Astrocyte of the spinal cord (primary cell): ENCODE results near the gene YY1.

Source experiments
- DNase-seq: peaks from one replicate; pipeline ENCODE4 v3.0.0; 2011; ENCODE audit warnings: low read depth, low spot score
- H3K4me3 ChIP-seq: 2 replicates; pipeline ENCODE4 v1.5.1; 2011; ENCODE audit warnings: low read depth, mild to moderate bottlenecking, low read length, moderate library complexity
- CTCF ChIP-seq: IDR thresholded peaks from 2 replicates; pipeline ENCODE4 v1.5.1; 2012; ENCODE audit warnings: low read depth, mild to moderate bottlenecking, low read length, inconsistent platforms
- in situ Hi-C: cut with HindIII; loops from 2 replicates; pipeline ENCODE4 v1.10.0; 2017; ENCODE audit warnings: low sequenced_read_pairs

Gene YY1

GRCh38 chr14:100237735-100238418, 1.1 kb upstream of the YY1 start:
- DNase-seq = peak; percentile 39
- in situ Hi-C loops = no loop called here
- H3K4me3 ChIP-seq = peak overlapping the region; percentile 83
- TF ChIP-seq CTCF = no peak

- DNase-seq = no peak
- TF ChIP-seq CTCF = no peak
- in situ Hi-C loops = no loop called here
- H3K4me3 ChIP-seq = peak overlapping the region; percentile 86
These were observed 381 bp downstream of the YY1 start for GRCh38 chr14:100239211-100239839.

- peak overlapping the region; percentile 86 for H3K4me3 ChIP-seq
- peak; percentile 54 for TF ChIP-seq CTCF
- peak; percentile 75 for DNase-seq
- in situ Hi-C loops = no loop called here
These were observed 1.1 kb downstream of the YY1 start for GRCh38 chr14:100239840-100240667.

- in situ Hi-C loops = no loop called here
- peak overlapping the region; percentile 86 for H3K4me3 ChIP-seq
- peak; percentile 93 for DNase-seq
- no peak for TF ChIP-seq CTCF
These were observed 1.7 kb downstream of the YY1 start for GRCh38 chr14:100240668-100241032.

- TF ChIP-seq CTCF = no peak
- in situ Hi-C loops = no loop called here
- peak overlapping the region; percentile 86 for H3K4me3 ChIP-seq
- peak; percentile 15 for DNase-seq
These were observed 2.3 kb downstream of the YY1 start for GRCh38 chr14:100241279-100241678.

GRCh38 chr14:100243020-100243419, 4.1 kb downstream of the YY1 start:
- TF ChIP-seq CTCF = no peak
- no peak for DNase-seq
- in situ Hi-C loops = no loop called here

More at GRCh38 chr14:100243020-100243419, 4.1 kb downstream of the YY1 start:
- no peak overlapping the region for H3K4me3 ChIP-seq
